ENCODE measurements around the gene SOCS3.
A peak's percentile ranks its signal among the peaks of the same experiment; 100 is the strongest.

SOCS3 gene

GRCh38 chr17:78327880-78328279, 32.0 kb downstream of the SOCS3 start:
- Histone ChIP-seq H3K36me3 (ENCODE audit: control insufficient read depth in 2 of 2, insufficient read depth in 1 of 2, low read length in 2 of 2) (no peaks in the 10 kb centered on the region), H3K4me1 (ENCODE audit: control insufficient read depth, insufficient read depth, low read length) (no peaks in the 10 kb centered on the region), H3K27ac (ENCODE audit: extremely low read depth, low read depth, low read length) (no peak overlapping the region), H3K4me3 (ENCODE audit: low read depth, low read length) (no peak overlapping the region), H3K9me3 (ENCODE audit: control insufficient read depth, insufficient read depth, low read depth, low read length) (no peaks in the 10 kb centered on the region)
- TF ChIP-seq ZNF416 (tag by site-specific recombination; IDR thresholded peaks at IDR 0.05), result no peak
- no peak for TF ChIP-seq ZNF155 (tag by site-specific recombination; IDR thresholded peaks at IDR 0.05)
- TF ChIP-seq SCRT2 (tag by site-specific recombination; IDR thresholded peaks at IDR 0.05), result no peak
- no peak for TF ChIP-seq ZNF133 (tag by site-specific recombination; IDR thresholded peaks at IDR 0.05)
- no peak for TF ChIP-seq ZNF274 (IDR thresholded peaks at IDR 0.05; ENCODE audit: low read length)
- TF ChIP-seq ZNF274 (tag by site-specific recombination; IDR thresholded peaks at IDR 0.05; ENCODE audit: borderline replicate concordance), result no peak
- TF ChIP-seq SP7 (tag by site-specific recombination; IDR thresholded peaks at IDR 0.05), result no peak
- TF ChIP-seq ZNF596 (tag by site-specific recombination; IDR thresholded peaks at IDR 0.05), result no peak
- TF ChIP-seq GLIS2 (tag by site-specific recombination; IDR thresholded peaks at IDR 0.05), result no peak
- no peak for TF ChIP-seq MEIS1 (CRISPR knock-in tag; IDR thresholded peaks at IDR 0.05; ENCODE audit: borderline replicate concordance)
- TF ChIP-seq MZF1 (tag by site-specific recombination; IDR thresholded peaks at IDR 0.05; ENCODE audit: borderline replicate concordance), result no peak
- TF ChIP-seq ZFP41 (tag by site-specific recombination; IDR thresholded peaks at IDR 0.05; ENCODE audit: borderline replicate concordance), result no peak
- no peak for TF ChIP-seq RBAK (tag by site-specific recombination; IDR thresholded peaks at IDR 0.05)
- TF ChIP-seq ZNF324 (tag by site-specific recombination; IDR thresholded peaks at IDR 0.05), result no peak
- TF ChIP-seq ZNF571 (tag by site-specific recombination; IDR thresholded peaks at IDR 0.05), result no peak
- ChIA-PET CTCF (no interaction called here), POLR2A (no interaction called here)

- H3K27ac ChIP-seq (ENCODE audit: extremely low read depth, low read depth, low read length), result no peak overlapping the region
- no peaks in the 10 kb centered on the region for H3K4me1 ChIP-seq (ENCODE audit: control insufficient read depth, insufficient read depth, low read length)
- no peaks in the 10 kb centered on the region for H3K9me3 ChIP-seq (ENCODE audit: control insufficient read depth, insufficient read depth, low read depth, low read length)
- H3K4me3 ChIP-seq (ENCODE audit: low read depth, low read length), result no peak overlapping the region
- TF ChIP-seq ZNF660 (tag by site-specific recombination; IDR thresholded peaks at IDR 0.05) (no peak), ZNF10 (tag by site-specific recombination; IDR thresholded peaks at IDR 0.05) (no peak)
- CTCF ChIA-PET, result interaction anchor here (0.7 to 1.0 kb wide), 3 partner anchors 15 to 209 kb away, joined by 3 to 4 read pairs (median 3); no protein-coding TSS in a partner anchor
- no peaks in the 10 kb centered on the region for H3K36me3 ChIP-seq (ENCODE audit: control insufficient read depth in 2 of 2, insufficient read depth in 1 of 2, low read length in 2 of 2)
- POLR2A ChIA-PET, result no interaction called here
These were observed 34.7 kb downstream of the SOCS3 start for GRCh38 chr17:78325076-78325687.

GRCh38 chr17:78324391-78325075, 35.3 kb downstream of the SOCS3 start:
- Histone ChIP-seq H3K4me3 (ENCODE audit: low read depth, low read length) (no peak overlapping the region), H3K9me3 (ENCODE audit: control insufficient read depth, insufficient read depth, low read depth, low read length) (no peaks in the 10 kb centered on the region), H3K4me1 (ENCODE audit: control insufficient read depth, insufficient read depth, low read length) (no peaks in the 10 kb centered on the region), H3K27ac (ENCODE audit: extremely low read depth, low read depth, low read length) (no peak overlapping the region), H3K36me3 (ENCODE audit: control insufficient read depth in 2 of 2, insufficient read depth in 1 of 2, low read length in 2 of 2) (no peaks in the 10 kb centered on the region)
- POLR2A ChIA-PET, result interaction anchor here (0.7 kb wide), 1 partner anchor 10 kb away, joined by 3 read pairs; no protein-coding TSS in a partner anchor
- TF ChIP-seq SP2 (tag by site-specific recombination; IDR thresholded peaks at IDR 0.05) (peak; percentile 27), ZNF558 (tag by site-specific recombination; IDR thresholded peaks at IDR 0.05) (no peak), ZNF785 (tag by site-specific recombination; IDR thresholded peaks at IDR 0.05) (no peak), TRIM28 (IDR thresholded peaks at IDR 0.05; ENCODE audit: borderline replicate concordance, low read length) (no peak)
- CTCF ChIA-PET, result interaction anchor here (0.7 to 0.8 kb wide), 2 partner anchors 20 to 209 kb away, joined by 3 to 4 read pairs; no protein-coding TSS in a partner anchor
